Measurements from ENCODE around the gene NUDT4.

NUDT4 gene

DNA sequence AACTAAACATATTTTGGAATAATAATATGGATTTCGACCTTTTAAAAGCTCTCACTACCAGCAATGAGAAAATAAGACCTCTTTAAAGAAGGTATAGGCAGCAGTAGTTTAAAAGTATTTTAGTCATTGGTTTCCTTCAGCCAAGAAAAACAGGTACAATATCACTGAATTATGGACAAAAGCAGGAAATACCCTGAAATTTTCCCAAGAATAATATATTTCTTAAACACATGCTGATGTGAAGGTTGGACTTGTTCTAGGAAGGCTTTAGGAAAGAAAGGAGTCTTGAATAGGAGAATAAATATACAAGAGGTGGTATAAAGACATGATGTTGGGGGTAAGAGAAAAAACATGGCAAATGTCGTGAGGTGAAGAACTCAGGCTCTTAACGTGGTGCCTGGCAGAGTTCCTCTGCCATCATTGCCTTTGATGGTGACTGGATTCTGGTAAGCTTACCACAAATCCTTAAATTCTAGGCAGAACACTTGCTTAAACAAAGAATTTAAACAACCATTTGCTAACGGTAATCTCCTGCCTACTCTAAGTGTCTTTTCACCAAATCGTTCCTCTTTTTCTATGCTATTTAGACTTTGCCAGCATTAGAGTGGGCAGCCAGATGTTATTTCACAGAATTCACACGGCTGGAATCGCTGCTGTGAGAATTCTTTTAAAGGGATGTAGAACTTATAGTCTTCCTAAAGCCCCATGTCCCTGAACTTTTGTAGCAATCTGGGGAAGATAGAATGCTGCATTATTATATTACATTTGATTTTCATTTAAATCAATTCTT is 11.9 kb upstream of the NUDT4 start:
- TF ChIP-seq, protein P1, sequence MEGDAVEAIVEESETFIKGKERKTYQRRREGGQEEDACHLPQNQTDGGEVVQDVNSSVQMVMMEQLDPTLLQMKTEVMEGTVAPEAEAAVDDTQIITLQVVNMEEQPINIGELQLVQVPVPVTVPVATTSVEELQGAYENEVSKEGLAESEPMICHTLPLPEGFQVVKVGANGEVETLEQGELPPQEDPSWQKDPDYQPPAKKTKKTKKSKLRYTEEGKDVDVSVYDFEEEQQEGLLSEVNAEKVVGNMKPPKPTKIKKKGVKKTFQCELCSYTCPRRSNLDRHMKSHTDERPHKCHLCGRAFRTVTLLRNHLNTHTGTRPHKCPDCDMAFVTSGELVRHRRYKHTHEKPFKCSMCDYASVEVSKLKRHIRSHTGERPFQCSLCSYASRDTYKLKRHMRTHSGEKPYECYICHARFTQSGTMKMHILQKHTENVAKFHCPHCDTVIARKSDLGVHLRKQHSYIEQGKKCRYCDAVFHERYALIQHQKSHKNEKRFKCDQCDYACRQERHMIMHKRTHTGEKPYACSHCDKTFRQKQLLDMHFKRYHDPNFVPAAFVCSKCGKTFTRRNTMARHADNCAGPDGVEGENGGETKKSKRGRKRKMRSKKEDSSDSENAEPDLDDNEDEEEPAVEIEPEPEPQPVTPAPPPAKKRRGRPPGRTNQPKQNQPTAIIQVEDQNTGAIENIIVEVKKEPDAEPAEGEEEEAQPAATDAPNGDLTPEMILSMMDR (IDR thresholded peaks at IDR 0.05; ENCODE audit: low read length, missing control alignments): no peak
- DNase-seq (ENCODE audit: low read depth): peak; percentile 27
- H3K4me3 ChIP-seq (replicated peaks; ENCODE audit: low read depth, low read length): no peak overlapping the region

DNA sequence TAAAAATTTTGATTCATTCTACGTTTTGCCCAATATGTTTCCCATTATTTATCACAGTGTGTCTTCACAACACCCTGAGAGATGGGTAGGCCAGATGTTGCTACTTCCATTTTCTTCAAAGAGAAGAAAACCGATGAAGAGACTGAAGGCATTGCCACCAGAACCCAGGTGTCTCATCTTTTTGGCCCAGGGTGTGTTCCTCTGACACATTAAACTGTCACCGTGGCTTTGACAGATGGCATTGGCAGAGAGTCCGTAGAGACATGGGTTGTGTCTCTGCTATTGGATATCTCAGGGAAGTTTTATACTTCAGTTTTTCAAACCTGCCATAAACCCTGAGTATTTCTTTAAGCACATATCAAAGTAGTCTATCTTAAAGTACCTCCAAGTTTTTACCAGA is 11.3 kb upstream of the NUDT4 start:
- H3K4me3 ChIP-seq (replicated peaks; ENCODE audit: low read depth, low read length): no peak overlapping the region
- no peak for DNase-seq (ENCODE audit: low read depth)
- TF ChIP-seq, protein P1 (IDR thresholded peaks at IDR 0.05; ENCODE audit: low read length, missing control alignments): no peak

DNA sequence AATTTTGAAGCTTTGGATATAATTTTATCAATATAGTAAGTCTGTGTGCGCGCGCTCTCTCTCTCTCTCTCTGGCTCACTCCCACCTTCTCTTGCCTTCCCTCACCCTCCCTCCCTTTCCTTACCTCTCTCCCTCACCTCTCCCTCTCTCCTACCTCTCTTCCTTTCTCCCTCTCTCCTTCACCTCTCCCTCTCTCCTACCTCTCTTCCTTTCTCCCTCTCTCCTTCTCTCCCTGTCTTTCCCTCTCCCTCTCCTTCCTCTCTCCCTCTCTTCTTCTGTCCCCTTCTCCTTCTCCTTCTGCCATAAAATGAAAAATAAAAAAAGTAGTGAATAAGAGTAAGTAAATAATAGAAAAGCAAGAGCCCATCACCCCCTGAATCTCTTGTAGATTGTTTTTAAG is 9.0 kb upstream of the NUDT4 start:
- no peak for DNase-seq (ENCODE audit: low read depth)
- no peak overlapping the region for H3K4me3 ChIP-seq (replicated peaks; ENCODE audit: low read depth, low read length)
- TF ChIP-seq, protein P1 (IDR thresholded peaks at IDR 0.05; ENCODE audit: low read length, missing control alignments): no peak

DNA sequence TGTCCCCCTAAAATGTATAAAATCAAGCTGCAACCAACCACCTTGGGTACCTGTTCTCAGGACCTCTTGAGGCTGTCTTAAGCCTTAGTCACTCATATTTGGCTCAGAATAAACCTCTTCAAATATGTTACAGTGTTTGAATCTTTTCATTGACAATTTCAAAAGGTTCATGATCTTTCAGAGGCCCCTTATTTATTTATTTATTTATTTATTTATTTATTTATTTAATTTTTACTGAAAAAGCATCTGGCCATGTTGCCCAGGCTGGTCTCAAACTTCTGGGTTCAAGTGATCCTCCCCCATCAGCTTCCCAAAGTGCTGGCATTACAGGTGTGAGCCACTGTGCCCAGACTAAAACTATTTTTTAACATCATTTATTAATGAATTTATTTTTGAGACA is 8.2 kb upstream of the NUDT4 start:
- H3K4me3 ChIP-seq (replicated peaks; ENCODE audit: low read depth, low read length): no peak overlapping the region
- DNase-seq (ENCODE audit: low read depth): no peak
- TF ChIP-seq, protein P1 (IDR thresholded peaks at IDR 0.05; ENCODE audit: low read length, missing control alignments): no peak

- TF ChIP-seq, protein P1 (IDR thresholded peaks at IDR 0.05; ENCODE audit: low read length, missing control alignments): no peak
- H3K4me3 ChIP-seq (replicated peaks; ENCODE audit: low read depth, low read length): no peak overlapping the region
- DNase-seq (ENCODE audit: low read depth): no peak
Observed at GRCh38 chr12:93370947-93371346, 6.8 kb upstream of the NUDT4 start.

DNA sequence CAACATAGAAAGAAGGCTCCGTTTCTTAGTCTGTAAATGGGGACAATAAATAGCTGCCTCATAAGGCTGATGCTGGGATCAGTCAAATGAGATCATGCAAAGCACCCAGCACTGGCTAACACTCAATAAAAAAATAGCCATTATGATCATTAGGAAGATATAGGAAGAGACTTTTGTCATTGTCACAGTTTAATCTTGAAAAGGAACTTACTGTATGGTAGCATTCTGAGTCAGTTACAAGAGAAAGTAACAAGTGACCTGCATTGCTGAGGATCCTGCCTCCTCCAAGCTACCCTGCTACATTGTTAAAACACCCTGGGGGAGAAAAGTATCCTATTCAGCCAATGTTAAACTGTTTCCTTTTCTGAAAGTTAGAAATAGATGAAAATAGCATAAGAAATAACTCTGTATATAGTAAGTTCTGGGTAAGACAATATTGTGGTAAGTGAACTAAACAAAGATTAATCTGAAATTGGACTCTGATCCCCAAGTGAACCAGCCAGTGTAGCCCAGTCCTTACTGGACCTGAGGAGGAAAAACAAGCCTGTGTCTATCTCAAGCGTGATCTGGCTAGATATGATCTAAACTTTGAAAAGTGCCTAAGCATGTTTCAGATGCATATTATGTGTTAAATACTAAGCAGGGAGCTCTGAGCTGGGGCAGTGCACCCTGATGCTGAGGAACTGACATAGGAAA is 3.6 kb upstream of the NUDT4 start:
- DNase-seq (ENCODE audit: low read depth): no peak
- no peak overlapping the region for H3K4me3 ChIP-seq (replicated peaks; ENCODE audit: low read depth, low read length)
- TF ChIP-seq, protein P1 (IDR thresholded peaks at IDR 0.05; ENCODE audit: low read length, missing control alignments): no peak

All from fibroblast of pulmonary artery (primary cell).